ENCODE measurements around the gene NELL2.
"Not testable (repeated sequence)": the region's sequence is repeated elsewhere in the genome, so short reads cannot be mapped to it uniquely, and the experiment has no call there.

The NELL2 gene

GRCh38 chr12:44778863-44779262 lies 97.3 kb downstream of the NELL2 start:
- no peak for DNase-seq (ENCODE audit: low read depth in 2 of 2)

DNA sequence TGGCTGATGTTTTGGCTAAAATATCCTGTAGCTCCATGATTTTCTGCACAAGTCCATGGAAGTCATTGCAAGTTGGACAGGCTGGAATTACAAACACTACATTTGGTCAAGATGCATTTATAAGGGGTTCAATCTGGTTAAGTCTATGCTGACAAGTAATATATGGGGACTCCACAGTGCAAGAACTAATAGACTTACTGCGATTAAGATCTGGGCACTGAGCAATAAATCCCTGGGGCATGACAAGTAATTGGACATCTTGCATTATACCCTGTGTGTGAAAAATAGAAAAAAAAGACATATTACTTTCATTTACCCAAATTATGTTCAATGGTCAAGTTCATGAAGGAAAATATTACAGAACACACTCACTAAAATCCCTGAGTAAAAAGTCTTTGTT lies 99.1 kb downstream of the NELL2 start:
- no peak for DNase-seq (ENCODE audit: low read depth in 2 of 2)

DNA sequence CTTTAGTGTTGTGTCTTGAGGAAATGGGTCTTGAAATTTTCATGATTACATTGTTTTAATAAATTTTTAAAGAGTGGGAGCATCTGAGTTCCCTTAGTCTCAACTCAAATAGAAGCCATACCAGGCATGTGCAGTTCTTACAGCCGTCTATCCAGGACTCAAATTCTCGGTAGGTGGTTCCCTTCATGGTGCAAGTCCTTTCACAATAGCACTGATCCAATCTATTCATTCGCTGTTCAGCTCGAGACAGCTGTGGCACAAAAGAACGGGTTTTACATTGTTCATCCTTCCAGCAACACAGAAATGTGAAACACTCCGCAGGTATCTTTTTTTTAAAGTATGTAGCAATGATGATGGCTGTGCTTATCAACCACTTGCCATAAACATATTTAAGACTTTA lies 100.2 kb downstream of the NELL2 start:
- DNase-seq (ENCODE audit: low read depth in 2 of 2), result no peak

- DNase-seq (ENCODE audit: low read depth in 2 of 2), result peak; percentile 51 to 52
These were observed 101.2 kb downstream of the NELL2 start for GRCh38 chr12:44774815-44775411.

GRCh38 chr12:44771485-44772021 lies 104.6 kb downstream of the NELL2 start:
- no peak for DNase-seq (ENCODE audit: low read depth in 2 of 2)

DNA sequence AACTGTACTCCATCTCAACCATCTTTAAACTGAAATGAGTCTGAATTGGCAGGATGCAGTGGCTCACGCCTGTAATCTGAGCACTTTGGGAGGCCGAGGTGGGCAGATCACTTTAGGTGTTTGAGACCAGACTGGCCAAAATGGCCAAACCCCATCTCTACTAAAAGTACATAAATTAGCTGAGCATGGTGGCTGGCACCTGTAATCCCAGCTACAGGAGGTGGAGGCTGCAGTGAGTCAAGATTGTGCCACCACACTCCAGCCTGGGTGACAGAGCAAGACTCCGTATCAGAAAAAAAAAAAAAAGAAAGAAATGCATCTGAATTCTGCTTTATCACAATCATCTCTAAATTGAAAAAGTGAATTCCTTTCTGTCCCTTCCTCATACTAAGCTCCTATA lies 110.3 kb downstream of the NELL2 start:
- no peak for DNase-seq (ENCODE audit: low read depth in 2 of 2)

DNA sequence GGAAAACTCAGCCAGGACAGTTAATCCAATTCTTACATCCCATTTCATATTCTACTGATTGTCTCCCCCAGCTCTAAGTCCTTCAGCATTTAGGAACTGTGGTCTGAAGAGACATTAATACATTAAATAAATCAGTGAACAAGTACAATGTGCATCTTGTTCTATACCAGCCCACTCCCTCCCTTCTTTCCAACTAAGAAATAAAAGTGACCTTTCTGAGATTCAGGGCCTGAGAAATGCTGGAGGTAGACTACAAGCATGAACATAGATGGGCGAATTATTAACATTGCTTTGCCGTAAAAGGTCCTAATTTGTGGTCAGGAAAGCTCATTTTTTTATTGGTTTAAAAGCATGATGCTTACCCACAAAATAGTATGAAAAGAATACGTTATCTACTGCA lies 113.1 kb downstream of the NELL2 start:
- DNase-seq (ENCODE audit: low read depth in 2 of 2), result no peak

DNA sequence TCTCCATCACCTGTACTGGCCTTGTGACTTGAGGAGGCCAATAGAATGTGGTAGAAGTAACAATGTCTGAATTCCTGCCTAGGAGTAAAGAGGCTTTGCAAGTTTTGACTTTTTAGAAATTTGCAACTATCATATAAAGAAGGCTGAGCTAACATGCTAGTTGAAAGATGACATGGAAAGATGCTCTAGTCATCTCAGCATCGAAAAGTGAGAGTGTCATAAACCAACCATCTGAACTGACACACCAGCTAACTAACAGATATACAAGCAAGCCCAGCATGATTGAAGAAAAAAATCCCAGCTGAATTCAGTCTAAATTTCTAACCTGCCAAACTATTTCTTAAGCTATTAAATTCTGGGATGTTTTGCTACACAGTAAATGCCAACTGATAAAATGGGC lies 116.8 kb downstream of the NELL2 start:
- DNase-seq (ENCODE audit: low read depth in 2 of 2), result no peak

DNA sequence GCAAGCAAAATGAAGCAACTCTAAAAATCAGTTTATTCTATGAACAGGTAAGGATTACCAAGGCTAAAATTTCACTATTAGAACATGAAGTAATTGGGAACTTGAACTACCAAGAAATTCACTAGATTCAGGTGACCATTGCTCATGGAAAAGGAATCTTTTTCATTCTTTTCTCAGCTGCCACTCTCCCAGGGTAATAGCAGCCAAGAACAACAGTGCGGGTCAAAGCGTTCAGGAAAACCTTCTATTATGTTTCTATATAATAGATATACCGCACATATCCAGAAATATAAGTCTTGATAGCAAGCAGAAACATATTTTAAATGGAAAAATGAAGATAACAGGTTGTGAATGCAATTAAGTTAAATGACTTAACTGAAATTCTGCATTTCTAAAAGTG lies 125.6 kb downstream of the NELL2 start:
- no peak for DNase-seq (ENCODE audit: low read depth in 2 of 2)

DNA sequence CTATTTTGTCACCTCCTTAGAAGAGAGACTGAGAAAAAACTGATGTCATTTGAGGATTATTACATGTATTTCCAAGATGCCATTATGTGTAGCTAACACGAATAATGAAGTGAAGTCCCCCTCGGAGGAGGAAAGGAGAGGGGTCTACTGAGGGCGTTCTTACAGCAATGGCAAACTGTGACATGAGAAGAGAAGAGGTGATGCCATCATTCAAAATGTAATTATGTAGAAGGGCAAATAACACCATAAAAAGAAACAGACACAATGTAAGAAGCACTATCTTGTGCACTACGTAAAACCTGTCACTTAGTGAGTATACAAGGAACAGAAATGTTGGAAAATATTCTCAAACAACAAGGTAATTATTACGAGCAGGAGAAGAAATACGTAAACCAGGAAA lies 126.5 kb downstream of the NELL2 start:
- DNase-seq (ENCODE audit: low read depth in 2 of 2), result no peak

DNA sequence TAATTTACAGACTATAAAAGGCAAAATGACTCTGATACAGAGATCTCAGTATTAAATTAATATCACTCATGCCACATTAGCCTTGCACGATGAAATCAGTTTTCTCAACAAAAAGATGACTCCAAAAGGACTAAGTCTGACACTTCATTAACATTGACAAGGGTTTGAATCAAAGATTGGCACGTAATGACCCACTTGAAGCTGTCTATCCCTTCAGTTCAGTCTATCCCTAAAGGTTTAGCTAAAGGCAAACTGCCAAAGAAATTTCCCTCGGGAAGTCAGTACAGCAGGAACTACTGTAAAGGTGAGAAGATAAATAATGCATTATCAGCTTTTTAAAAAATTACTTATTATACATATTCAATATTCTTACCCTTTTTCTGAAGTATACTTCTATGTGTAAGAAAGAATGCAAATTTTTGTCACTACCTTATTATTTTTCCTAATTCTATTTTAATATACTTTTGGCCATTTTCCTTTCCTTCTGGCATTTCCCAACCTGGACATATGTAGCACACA lies 127.1 kb downstream of the NELL2 start:
- no peak for DNase-seq (ENCODE audit: low read depth in 2 of 2)

GRCh38 chr12:44741292-44741980 lies 134.7 kb downstream of the NELL2 start:
- not testable (repeated sequence) for DNase-seq (ENCODE audit: low read depth in 2 of 2)

DNA sequence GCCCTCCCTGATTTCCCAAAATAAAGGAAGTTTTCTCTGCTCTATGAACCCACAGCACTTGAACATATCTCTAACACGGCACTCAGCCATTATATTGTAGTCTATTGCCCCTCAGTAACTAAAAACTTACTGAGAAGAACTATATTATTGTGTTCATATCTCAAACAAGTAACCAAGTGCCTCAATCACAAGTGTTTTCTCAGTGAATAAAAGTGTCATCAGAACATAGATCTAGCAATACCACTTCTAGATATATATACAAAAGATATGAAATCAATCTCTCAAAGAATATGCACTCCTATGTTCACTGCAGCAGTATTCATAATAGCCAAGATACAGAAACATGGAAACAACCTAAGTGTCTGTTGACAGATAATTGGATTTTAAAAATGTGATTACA lies 138.1 kb downstream of the NELL2 start:
- no peak for DNase-seq (ENCODE audit: low read depth in 2 of 2)

DNA sequence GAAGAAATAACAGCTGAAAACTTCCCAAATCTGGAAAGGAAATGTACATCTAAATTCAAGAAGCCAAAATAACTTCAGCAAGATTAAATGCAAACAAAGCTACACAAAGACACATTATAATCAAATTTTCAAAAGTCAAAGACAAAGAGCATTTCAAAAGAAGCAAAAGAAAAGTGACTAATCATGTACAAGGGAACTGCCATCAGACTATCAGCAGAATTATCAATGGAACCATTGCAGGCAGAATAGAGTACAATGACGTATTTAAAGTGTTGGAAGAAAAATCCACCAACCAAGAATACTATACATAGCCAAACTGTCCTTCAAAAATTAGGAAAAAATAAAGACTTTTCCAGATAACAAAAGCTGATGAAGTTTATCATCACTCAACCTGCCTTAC lies 147.5 kb downstream of the NELL2 start:
- no peak for DNase-seq (ENCODE audit: low read depth in 2 of 2)

DNA sequence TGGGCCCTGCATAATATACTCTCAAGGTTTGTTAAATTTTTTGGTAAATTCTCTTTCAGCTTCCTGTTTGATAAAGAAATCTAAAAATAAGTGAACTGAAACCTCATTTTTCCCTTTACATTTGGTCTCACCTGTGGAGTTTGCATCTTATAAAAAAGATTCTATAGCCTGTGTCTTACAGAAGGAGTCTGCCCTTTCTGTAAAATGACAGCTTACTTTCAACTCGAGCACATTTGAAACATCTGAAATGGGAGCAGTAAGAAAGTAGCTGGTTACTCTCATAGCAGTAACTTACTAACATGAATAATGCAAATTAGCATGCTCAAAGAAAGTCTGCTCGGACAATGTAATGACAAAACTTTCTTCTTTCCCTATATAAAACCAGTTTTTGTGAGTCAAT lies 155.8 kb downstream of the NELL2 start:
- DNase-seq (ENCODE audit: low read depth in 2 of 2), result no peak

GRCh38 chr12:44717612-44718011 lies 158.5 kb downstream of the NELL2 start:
- no peak for DNase-seq (ENCODE audit: low read depth in 2 of 2)

GRCh38 chr12:44716711-44717110 lies 159.4 kb downstream of the NELL2 start:
- no peak for DNase-seq (ENCODE audit: low read depth in 2 of 2)

GRCh38 chr12:44711736-44712135 lies 164.4 kb downstream of the NELL2 start:
- DNase-seq (ENCODE audit: low read depth in 2 of 2), result no peak

- DNase-seq (ENCODE audit: low read depth in 2 of 2), result no peak
These were observed 166.9 kb downstream of the NELL2 start for GRCh38 chr12:44709166-44709565.

DNA sequence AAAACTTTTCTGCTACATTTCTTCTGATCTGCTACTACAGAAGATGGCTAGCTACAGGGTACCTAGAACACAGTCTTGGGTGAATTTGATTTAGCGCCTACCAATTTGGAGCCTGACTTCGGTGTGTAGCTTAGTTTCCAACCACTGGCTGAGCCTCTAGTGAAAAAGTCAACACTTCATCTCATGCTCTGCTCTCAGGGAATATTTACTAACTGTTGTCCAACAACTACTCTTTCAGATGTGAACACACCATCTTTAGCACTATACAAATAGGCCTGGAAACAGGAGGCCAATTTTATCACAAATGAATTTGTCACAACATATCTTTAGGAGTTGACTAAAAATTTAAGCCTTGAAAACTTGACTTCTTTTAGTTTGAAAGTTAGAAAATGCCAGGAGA lies 167.9 kb downstream of the NELL2 start:
- no peak for DNase-seq (ENCODE audit: low read depth in 2 of 2)

- no peak for DNase-seq (ENCODE audit: low read depth in 2 of 2)
These were observed 172.8 kb downstream of the NELL2 start for GRCh38 chr12:44703182-44703910.

- no peak for DNase-seq (ENCODE audit: low read depth in 2 of 2)
These were observed 178.6 kb downstream of the NELL2 start for GRCh38 chr12:44697511-44697910.

DNA sequence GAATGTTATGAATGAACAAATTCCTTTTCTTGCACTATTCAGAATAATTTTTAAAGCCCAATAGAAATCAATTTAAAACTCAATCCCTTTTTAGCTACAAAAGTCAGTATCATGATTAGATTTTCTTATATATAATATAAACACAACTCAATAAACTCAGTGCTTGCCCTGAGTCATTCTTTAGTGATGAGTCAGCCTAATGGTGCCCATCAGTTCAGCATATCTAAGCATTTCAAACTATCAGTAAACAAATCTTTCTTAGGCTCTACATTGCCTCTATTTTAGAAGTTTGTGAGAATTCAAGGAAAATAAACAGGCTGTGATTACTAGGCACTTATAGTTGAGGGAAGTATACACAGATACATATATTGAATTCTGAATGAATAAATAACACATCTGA lies 179.6 kb downstream of the NELL2 start:
- no peak for DNase-seq (ENCODE audit: low read depth in 2 of 2)

Measured in stimulated activated CD4-positive, alpha-beta T cell treated with anti-CD3 and anti-CD28 coated beads, Interleukin-1b, Interleukin-23, amount 100 ng/mL, for 4 hours (primary cell).